ENCODE results near the gene CREBBP.

- TF ChIP-seq CTCF (IDR thresholded peaks at IDR 0.05) (no peak), RAD21 (conservative IDR thresholded peaks at IDR 0.05 in 1 of 2, IDR thresholded peaks at IDR 0.05 in 1 of 2) (no peak), KDM1A (IDR thresholded peaks at IDR 0.05; ENCODE audit: low read depth) (no peak), POLR2A (IDR thresholded peaks at IDR 0.05; ENCODE audit: low read length) (no peak), MYC (IDR thresholded peaks at IDR 0.05; ENCODE audit: borderline replicate concordance, low read length) (no peak), KDM5A (IDR thresholded peaks at IDR 0.05) (no peak), MAX (IDR thresholded peaks at IDR 0.05) (no peak), POLR2AphosphoS2 (conservative IDR thresholded peaks at IDR 0.05; ENCODE audit: low read length) (no peak), REST (IDR thresholded peaks at IDR 0.05) (no peak), MAZ (IDR thresholded peaks at IDR 0.05; ENCODE audit: borderline replicate concordance, low read depth, low read length) (no peak), JUN (IDR thresholded peaks at IDR 0.05) (no peak)
Measured at GRCh38 chr16:3792472-3793012, 88.0 kb downstream of the CREBBP start.

Data from A549 (cell line).